Measurements from ENCODE around the gene ANO5. TPM values are rescaled to one million over a fixed set of nuclear protein-coding genes. Genes with fewer than 3 reads are reported as not detected.

Gene ANO5
- total RNA-seq, 1 experiment from 2014 or later, result 6.3 TPM

DNA sequence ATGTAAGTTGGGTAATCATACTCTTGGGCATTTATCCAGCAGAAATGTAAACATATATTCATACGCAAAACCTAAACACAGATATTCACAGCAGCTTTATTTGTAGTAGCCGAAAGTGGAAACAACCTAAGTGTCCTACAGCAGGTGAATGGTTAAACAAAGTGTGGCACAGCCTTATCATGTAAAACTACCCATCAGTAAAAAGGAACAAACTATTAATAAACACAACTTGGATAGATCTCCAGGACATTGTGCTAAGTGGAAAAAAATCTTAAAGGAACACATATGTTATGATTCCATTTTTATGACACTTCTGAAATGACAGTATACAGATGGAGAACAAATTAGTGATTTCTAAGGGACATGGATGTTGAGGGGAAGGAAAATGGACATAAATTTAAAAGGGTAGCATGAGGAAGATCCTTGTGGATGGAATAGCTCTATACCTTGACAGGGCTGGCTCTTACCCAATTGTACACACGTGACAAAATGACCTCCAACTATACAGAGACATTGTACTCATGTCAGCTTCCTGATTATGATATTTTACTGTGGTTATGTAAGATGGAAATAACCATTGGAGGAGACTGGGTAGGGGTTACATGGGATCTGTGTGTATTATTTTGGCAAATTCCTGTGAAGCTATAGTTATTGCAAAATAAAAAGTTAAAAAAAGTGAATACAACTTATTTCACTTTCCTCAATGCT lies 15.4 kb downstream of the ANO5 start:
- Mint-ChIP-seq H3K9me3 (no peaks in the 10 kb centered on the region), H3K27ac (no peak overlapping the region), H3K4me1 (no peaks in the 10 kb centered on the region), H3K36me3 (no peaks in the 10 kb centered on the region), H3K27me3 (ENCODE audit: low read depth) (no peaks in the 10 kb centered on the region), H3K4me3 (no peak overlapping the region)
- ATAC-seq (no peak), DNase-seq (ENCODE audit: low spot score) (no peak)
- TF ChIP-seq NR2C2 (CRISPR knock-in tag; IDR thresholded peaks at IDR 0.05) (no peak), TCF7 (CRISPR knock-in tag; IDR thresholded peaks at IDR 0.05; ENCODE audit: low read depth) (no peak), SMAD4 (CRISPR knock-in tag; IDR thresholded peaks at IDR 0.05) (no peak), KAT7 (CRISPR knock-in tag; IDR thresholded peaks at IDR 0.05; ENCODE audit: borderline replicate concordance) (no peak), NFE2L1 (CRISPR knock-in tag; IDR thresholded peaks at IDR 0.05) (no peak), MYBL2 (CRISPR knock-in tag; IDR thresholded peaks at IDR 0.05) (no peak), MXD4 (CRISPR knock-in tag; IDR thresholded peaks at IDR 0.05; ENCODE audit: borderline replicate concordance) (no peak), NR3C1 (CRISPR knock-in tag; conservative IDR thresholded peaks at IDR 0.05; ENCODE audit: low read depth) (no peak), ZNF232 (CRISPR knock-in tag; IDR thresholded peaks at IDR 0.05) (no peak)
- TF ChIP-seq, protein P1, sequence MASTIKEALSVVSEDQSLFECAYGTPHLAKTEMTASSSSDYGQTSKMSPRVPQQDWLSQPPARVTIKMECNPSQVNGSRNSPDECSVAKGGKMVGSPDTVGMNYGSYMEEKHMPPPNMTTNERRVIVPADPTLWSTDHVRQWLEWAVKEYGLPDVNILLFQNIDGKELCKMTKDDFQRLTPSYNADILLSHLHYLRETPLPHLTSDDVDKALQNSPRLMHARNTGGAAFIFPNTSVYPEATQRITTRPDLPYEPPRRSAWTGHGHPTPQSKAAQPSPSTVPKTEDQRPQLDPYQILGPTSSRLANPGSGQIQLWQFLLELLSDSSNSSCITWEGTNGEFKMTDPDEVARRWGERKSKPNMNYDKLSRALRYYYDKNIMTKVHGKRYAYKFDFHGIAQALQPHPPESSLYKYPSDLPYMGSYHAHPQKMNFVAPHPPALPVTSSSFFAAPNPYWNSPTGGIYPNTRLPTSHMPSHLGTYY (CRISPR knock-in tag; IDR thresholded peaks at IDR 0.05), result no peak
- TF ChIP-seq, protein P2, sequence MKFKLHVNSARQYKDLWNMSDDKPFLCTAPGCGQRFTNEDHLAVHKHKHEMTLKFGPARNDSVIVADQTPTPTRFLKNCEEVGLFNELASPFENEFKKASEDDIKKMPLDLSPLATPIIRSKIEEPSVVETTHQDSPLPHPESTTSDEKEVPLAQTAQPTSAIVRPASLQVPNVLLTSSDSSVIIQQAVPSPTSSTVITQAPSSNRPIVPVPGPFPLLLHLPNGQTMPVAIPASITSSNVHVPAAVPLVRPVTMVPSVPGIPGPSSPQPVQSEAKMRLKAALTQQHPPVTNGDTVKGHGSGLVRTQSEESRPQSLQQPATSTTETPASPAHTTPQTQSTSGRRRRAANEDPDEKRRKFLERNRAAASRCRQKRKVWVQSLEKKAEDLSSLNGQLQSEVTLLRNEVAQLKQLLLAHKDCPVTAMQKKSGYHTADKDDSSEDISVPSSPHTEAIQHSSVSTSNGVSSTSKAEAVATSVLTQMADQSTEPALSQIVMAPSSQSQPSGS (CRISPR knock-in tag; IDR thresholded peaks at IDR 0.05; ENCODE audit: borderline replicate concordance, low read depth), result no peak
- TF ChIP-seq, protein P3, sequence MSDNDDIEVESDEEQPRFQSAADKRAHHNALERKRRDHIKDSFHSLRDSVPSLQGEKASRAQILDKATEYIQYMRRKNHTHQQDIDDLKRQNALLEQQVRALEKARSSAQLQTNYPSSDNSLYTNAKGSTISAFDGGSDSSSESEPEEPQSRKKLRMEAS (CRISPR knock-in tag; IDR thresholded peaks at IDR 0.05), result no peak
- POLR2A ChIA-PET, result no interaction called here
- CTCF ChIA-PET, result no interaction called here

DNA sequence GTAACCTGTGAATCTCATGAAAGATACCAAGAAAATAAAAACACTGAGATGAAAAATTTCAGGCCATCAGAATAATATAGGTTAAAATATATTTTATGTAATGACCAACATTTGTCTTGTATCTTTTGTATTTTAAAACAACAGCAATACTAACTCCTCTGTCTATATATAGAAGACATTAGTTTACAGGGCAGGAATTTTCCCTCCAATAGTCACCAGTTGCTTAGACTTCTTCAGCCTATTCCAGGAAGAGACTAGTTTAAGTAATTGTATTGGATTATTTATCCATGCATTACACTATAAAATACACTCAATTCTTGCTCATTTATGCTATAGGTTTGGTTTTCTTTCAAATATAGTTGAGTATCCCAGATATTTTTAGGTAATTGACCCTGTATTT lies 24.1 kb downstream of the ANO5 start:
- TF ChIP-seq NFYB (CRISPR knock-in tag; conservative IDR thresholded peaks at IDR 0.05; ENCODE audit: low read depth), result no peak
- Mint-ChIP-seq H3K27me3 (ENCODE audit: low read depth) (no peaks in the 10 kb centered on the region), H3K4me3 (no peak overlapping the region), H3K4me1 (no peaks in the 10 kb centered on the region), H3K27ac (no peak overlapping the region), H3K36me3 (no peaks in the 10 kb centered on the region), H3K9me3 (no peaks in the 10 kb centered on the region)
- ATAC-seq (no peak), DNase-seq (ENCODE audit: low spot score) (no peak)
- ChIA-PET POLR2A (no interaction called here), CTCF (no interaction called here)

DNA sequence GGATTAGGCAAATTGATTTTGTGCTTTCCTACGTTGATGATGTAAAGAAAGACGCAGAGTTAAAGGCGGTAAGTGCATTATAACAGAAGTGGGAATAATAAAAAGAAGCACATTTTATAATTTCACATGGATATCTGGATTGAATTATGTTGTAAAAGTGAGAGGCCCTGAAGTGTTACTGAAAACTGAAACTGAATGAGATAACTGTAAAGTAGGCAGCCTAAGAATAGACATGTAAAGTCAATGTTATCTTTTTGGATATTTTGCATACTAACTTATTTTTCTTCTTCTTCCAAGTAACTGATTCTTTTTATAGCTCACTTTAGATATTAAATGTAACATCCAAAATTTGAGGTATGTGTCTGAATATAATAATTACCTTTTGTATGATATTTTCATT lies 28.3 kb downstream of the ANO5 start:
- Mint-ChIP-seq H3K36me3 (no peaks in the 10 kb centered on the region), H3K27ac (no peak overlapping the region), H3K4me3 (no peak overlapping the region), H3K9me3 (no peaks in the 10 kb centered on the region), H3K4me1 (no peaks in the 10 kb centered on the region), H3K27me3 (ENCODE audit: low read depth) (no peaks in the 10 kb centered on the region)
- TF ChIP-seq TEAD4 (CRISPR knock-in tag; IDR thresholded peaks at IDR 0.05) (no peak), ZNF263 (CRISPR knock-in tag; IDR thresholded peaks at IDR 0.05; ENCODE audit: low read depth) (no peak)
- TF ChIP-seq, protein P4, sequence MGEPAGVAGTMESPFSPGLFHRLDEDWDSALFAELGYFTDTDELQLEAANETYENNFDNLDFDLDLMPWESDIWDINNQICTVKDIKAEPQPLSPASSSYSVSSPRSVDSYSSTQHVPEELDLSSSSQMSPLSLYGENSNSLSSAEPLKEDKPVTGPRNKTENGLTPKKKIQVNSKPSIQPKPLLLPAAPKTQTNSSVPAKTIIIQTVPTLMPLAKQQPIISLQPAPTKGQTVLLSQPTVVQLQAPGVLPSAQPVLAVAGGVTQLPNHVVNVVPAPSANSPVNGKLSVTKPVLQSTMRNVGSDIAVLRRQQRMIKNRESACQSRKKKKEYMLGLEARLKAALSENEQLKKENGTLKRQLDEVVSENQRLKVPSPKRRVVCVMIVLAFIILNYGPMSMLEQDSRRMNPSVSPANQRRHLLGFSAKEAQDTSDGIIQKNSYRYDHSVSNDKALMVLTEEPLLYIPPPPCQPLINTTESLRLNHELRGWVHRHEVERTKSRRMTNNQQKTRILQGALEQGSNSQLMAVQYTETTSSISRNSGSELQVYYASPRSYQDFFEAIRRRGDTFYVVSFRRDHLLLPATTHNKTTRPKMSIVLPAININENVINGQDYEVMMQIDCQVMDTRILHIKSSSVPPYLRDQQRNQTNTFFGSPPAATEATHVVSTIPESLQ (CRISPR knock-in tag; IDR thresholded peaks at IDR 0.05), result no peak
- DNase-seq (ENCODE audit: low spot score), result no peak
- no peak for ATAC-seq
- ChIA-PET CTCF (no interaction called here), POLR2A (no interaction called here)

Data from WTC11 (cell line).